ENCODE data around the gene BMP8B. TPM values are rescaled to one million over a fixed set of nuclear protein-coding genes. Genes with fewer than 3 reads are reported as not detected.
"Not testable (repeated sequence)": the region's sequence is repeated elsewhere in the genome, so short reads cannot be mapped to it uniquely, and the experiment has no call there.

The BMP8B gene
- total RNA-seq, 4 donors from 2014 or later: 0.46 to 1.3 TPM; not detected in 2

- DNase-seq: no peak
- Histone ChIP-seq H3K4me3 (no peak overlapping the region), H3K27ac (no peak overlapping the region), H3K4me1 (no peaks in the 10 kb centered on the region), H3K27me3 (no peaks in the 10 kb centered on the region), H3K9me3 (no peaks in the 10 kb centered on the region), H3K36me3 (no peaks in the 10 kb centered on the region)
- TF ChIP-seq CTCF (IDR thresholded peaks at IDR 0.05) (no peak), POLR2A (IDR thresholded peaks at IDR 0.05) (no peak)
- intact Hi-C loops (cut with DNase I; ENCODE audit: low total_unique reads): no loop called here
Measured at GRCh38 chr1:39781349-39781715, 7.3 kb downstream of the BMP8B start.

GRCh38 chr1:39779821-39780220 is 8.8 kb downstream of the BMP8B start:
- intact Hi-C loops (cut with DNase I; ENCODE audit: low total_unique reads): no loop called here
- no peak for DNase-seq
- Histone ChIP-seq H3K4me1 (no peaks in the 10 kb centered on the region), H3K9me3 (no peaks in the 10 kb centered on the region), H3K27me3 (no peaks in the 10 kb centered on the region), H3K4me3 (no peak overlapping the region), H3K27ac (no peak overlapping the region), H3K36me3 (no peaks in the 10 kb centered on the region)
- no peak for TF ChIP-seq POLR2A (IDR thresholded peaks at IDR 0.05)
- TF ChIP-seq CTCF (IDR thresholded peaks at IDR 0.05): no peak

- H3K27me3 ChIP-seq: no peaks in the 10 kb centered on the region
- TF ChIP-seq CTCF (IDR thresholded peaks at IDR 0.05) (no peak), POLR2A (IDR thresholded peaks at IDR 0.05) (no peak)
- intact Hi-C loops (cut with DNase I; ENCODE audit: low total_unique reads): no loop called here
- DNase-seq: no peak
- H3K4me3 ChIP-seq: no peak overlapping the region
- H3K4me1 ChIP-seq: no peaks in the 10 kb centered on the region
- H3K27ac ChIP-seq: no peak overlapping the region
- no peaks in the 10 kb centered on the region for H3K36me3 ChIP-seq
- no peaks in the 10 kb centered on the region for H3K9me3 ChIP-seq
Measured at GRCh38 chr1:39779137-39779536, 9.5 kb downstream of the BMP8B start.

DNA sequence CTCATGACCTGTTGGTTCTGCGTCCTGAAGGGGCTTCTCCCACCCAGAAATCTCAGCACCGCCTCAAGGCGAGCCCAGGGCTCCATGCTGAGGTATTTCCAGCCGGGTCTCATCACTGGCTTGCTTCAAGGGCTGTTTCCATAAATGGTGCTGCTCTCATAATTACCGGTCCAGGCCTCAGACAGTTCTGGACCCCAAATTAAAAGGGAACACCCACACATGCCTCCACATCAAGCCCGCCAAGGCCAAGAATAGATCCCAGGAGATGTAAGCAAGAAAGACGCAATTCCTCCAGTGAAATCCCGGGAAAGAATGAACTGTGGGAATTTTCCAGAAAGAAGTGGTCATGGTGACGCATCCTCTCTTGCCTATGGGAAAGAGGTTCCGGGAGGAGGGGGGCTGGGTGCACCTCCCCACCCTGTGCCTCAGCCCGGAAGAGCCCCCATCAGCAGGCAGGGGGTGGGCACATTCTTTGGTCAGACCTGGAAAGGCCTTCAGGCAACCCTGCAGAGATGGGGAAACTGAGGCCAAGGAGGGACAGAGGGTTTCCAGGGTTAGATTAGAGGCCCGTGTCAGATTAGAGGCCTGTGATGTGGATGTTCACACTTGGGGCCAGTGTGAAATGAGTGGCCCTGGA is 10.1 kb downstream of the BMP8B start:
- H3K4me1 ChIP-seq; H3K9me3 ChIP-seq; H3K36me3 ChIP-seq; intact Hi-C loops (cut with DNase I; ENCODE audit: low total_unique reads); H3K27ac ChIP-seq; DNase-seq; H3K27me3 ChIP-seq; H3K4me3 ChIP-seq: not testable (repeated sequence)

GRCh38 chr1:39777896-39778295 is 10.8 kb downstream of the BMP8B start:
- H3K27me3 ChIP-seq; H3K9me3 ChIP-seq; H3K4me1 ChIP-seq; DNase-seq; H3K27ac ChIP-seq; H3K36me3 ChIP-seq; intact Hi-C loops (cut with DNase I; ENCODE audit: low total_unique reads); H3K4me3 ChIP-seq: not testable (repeated sequence)

- Histone ChIP-seq H3K36me3 (no peaks in the 10 kb centered on the region), H3K27ac (no peak overlapping the region), H3K9me3 (no peaks in the 10 kb centered on the region), H3K4me1 (no peaks in the 10 kb centered on the region), H3K27me3 (no peaks in the 10 kb centered on the region), H3K4me3 (no peak overlapping the region)
- DNase-seq: no peak
- intact Hi-C loops (cut with DNase I; ENCODE audit: low total_unique reads): no loop called here
- TF ChIP-seq CTCF (IDR thresholded peaks at IDR 0.05): no peak
- TF ChIP-seq POLR2A (IDR thresholded peaks at IDR 0.05): no peak
Measured at GRCh38 chr1:39777306-39777705, 11.4 kb downstream of the BMP8B start.
